ENCODE data around the gene CDC37.

Gene CDC37

DNA sequence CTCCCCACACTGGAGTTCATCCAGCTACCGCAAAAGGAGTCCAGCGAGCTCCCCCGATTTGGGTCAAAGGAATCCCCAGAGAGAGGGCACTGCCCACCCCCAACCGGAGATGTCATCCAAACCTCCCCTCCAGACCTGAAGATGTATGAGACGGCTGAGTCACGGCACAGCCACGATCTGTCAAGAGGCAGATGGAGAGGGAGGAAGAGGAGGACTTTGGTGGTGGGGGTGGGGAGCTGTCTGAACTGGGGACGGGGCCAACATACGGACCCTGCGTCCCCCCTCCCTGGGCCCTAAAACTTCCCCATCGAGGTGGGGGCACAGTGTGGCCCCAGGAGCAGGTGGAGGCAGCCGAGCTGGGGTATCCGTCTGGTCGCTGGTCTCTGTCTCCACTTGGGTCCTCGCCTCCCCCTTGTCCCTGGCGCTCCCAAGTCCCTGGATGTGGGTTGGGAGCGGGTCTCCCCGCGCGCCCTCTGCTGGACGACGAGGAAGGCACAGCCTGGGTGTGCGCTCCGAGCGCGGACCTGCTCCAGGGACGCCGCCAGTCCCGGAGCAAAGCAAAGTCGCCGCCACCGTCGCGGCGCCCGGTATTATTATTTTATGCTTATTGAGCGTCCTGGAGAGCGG lies 20.8 kb upstream of the CDC37 start:
- H3K36me3 ChIP-seq (ENCODE audit: control insufficient read depth, insufficient read depth, low read length): no peaks in the 10 kb centered on the region
- H3K27me3 ChIP-seq (ENCODE audit: control insufficient read depth, insufficient read depth, low read length): no peaks in the 10 kb centered on the region
- H2AFZ ChIP-seq: peak overlapping the region; percentile 65
- H3K4me2 ChIP-seq (ENCODE audit: low read length): peak overlapping the region; percentile 66
- peak overlapping the region; percentile 23 for H3K4me3 ChIP-seq (ENCODE audit: low read depth, low read length)
- H3K27ac ChIP-seq: no peak overlapping the region
- peaks cover 3% of the 10 kb centered on the region for H3K4me1 ChIP-seq
- H3K79me2 ChIP-seq: no peaks in the 10 kb centered on the region
- no peaks in the 10 kb centered on the region for H3K9me3 ChIP-seq (ENCODE audit: control insufficient read depth, low read length)
- H3K9ac ChIP-seq: no peak overlapping the region
- TF ChIP-seq, protein P1, sequence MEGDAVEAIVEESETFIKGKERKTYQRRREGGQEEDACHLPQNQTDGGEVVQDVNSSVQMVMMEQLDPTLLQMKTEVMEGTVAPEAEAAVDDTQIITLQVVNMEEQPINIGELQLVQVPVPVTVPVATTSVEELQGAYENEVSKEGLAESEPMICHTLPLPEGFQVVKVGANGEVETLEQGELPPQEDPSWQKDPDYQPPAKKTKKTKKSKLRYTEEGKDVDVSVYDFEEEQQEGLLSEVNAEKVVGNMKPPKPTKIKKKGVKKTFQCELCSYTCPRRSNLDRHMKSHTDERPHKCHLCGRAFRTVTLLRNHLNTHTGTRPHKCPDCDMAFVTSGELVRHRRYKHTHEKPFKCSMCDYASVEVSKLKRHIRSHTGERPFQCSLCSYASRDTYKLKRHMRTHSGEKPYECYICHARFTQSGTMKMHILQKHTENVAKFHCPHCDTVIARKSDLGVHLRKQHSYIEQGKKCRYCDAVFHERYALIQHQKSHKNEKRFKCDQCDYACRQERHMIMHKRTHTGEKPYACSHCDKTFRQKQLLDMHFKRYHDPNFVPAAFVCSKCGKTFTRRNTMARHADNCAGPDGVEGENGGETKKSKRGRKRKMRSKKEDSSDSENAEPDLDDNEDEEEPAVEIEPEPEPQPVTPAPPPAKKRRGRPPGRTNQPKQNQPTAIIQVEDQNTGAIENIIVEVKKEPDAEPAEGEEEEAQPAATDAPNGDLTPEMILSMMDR (IDR thresholded peaks at IDR 0.05): peak; percentile 93

DNA sequence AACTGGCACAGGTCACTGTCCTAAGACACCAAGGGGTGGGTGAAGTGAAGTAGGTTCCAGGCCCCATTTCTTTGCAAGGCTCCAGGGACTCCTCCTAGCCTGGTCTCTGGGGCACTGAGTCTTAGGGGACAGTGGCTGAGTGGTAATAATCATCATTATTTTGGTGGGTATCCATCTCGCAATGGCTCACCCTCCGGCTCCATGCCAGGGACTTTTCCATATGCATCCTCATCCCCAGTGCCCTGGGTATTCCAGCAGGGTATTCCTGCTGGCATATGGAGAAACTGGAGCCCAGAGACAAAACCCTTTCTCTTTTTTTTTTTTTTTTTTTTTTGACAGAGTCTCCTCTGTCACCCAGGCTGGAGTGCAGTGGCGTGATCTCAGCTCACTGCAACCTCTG lies 19.5 kb upstream of the CDC37 start:
- H3K9me3 ChIP-seq (ENCODE audit: control insufficient read depth, low read length): no peaks in the 10 kb centered on the region
- H3K4me2 ChIP-seq (ENCODE audit: low read length): no peak overlapping the region
- no peak overlapping the region for H3K27ac ChIP-seq
- TF ChIP-seq, protein P1 (IDR thresholded peaks at IDR 0.05): no peak
- no peaks in the 10 kb centered on the region for H3K27me3 ChIP-seq (ENCODE audit: control insufficient read depth, insufficient read depth, low read length)
- H2AFZ ChIP-seq: no peak overlapping the region
- no peak overlapping the region for H3K4me3 ChIP-seq (ENCODE audit: low read depth, low read length)
- no peak overlapping the region for H3K9ac ChIP-seq
- no peaks in the 10 kb centered on the region for H3K36me3 ChIP-seq (ENCODE audit: control insufficient read depth, insufficient read depth, low read length)
- H3K4me1 ChIP-seq: peaks cover 7% of the 10 kb centered on the region
- no peaks in the 10 kb centered on the region for H3K79me2 ChIP-seq

DNA sequence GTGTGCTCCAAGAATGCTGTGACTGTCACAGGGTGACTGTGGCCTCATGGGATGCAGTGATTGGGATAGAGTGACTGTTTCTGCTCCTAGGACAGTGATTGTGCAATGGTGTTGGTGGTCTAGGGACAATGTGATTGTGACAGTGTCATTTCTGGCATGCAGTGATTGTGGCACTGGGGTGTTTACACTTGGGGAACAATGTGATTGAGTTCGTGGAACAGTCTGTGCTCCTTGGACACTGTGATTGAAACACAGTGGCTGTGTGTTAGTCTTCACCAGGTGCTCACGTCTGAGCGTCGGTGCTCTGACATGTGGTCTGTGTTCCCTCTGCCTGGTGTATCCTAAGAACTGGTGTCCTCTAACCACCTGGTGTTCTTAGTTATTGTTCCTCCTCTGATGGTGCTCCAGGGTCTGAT lies 18.7 kb upstream of the CDC37 start:
- Histone ChIP-seq H3K9me3 (ENCODE audit: control insufficient read depth, low read length) (no peaks in the 10 kb centered on the region), H3K27ac (no peak overlapping the region), H3K27me3 (ENCODE audit: control insufficient read depth, insufficient read depth, low read length) (no peaks in the 10 kb centered on the region), H3K4me2 (ENCODE audit: low read length) (no peak overlapping the region), H3K4me3 (ENCODE audit: low read depth, low read length) (no peak overlapping the region), H3K36me3 (ENCODE audit: control insufficient read depth, insufficient read depth, low read length) (no peaks in the 10 kb centered on the region), H2AFZ (no peak overlapping the region), H3K4me1 (peaks cover 12% of the 10 kb centered on the region), H3K9ac (no peak overlapping the region), H3K79me2 (no peaks in the 10 kb centered on the region)
- TF ChIP-seq, protein P1 (IDR thresholded peaks at IDR 0.05): no peak

DNA sequence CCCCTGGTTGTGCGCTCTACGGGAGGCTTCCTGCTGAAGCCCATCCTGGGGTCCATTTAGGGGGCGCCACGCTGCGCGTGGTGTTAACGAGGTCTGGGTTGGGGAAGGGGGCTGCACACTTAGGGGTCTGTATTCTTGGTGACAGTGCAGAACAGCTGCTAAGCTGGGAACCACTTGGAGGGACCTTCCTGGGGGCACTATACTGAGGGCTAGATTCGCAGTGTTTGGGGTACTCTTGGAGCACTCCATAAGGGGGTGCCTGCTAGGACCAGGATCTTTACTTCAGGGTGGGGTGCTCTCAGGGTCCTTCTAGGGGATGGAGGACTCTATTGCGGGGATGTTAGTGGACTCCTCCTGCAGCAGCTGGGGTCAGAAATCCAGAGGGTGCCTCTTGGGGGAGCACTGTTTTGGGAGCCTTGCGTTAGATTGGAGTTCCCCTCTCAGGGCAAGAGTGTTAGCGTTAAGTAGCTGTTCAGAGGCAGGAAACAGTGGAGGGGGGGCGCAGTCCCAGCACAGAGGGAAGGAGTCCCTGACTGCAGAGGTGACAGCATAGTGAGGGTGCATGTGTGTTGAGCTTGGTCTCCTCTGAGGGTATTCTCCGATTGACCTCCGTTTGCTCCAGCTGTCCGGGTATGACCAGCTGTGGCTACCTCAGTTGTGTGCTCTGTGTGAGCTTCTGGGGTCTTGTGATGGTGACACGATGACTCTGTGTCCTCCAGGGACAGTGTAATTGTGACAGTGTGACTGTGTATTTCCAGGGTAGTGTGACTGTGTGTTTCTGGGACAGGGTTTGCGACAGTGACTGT lies 18.1 kb upstream of the CDC37 start:
- peaks cover 18% of the 10 kb centered on the region for H3K4me1 ChIP-seq
- H3K4me2 ChIP-seq (ENCODE audit: low read length): no peak overlapping the region
- no peaks in the 10 kb centered on the region for H3K27me3 ChIP-seq (ENCODE audit: control insufficient read depth, insufficient read depth, low read length)
- no peaks in the 10 kb centered on the region for H3K9me3 ChIP-seq (ENCODE audit: control insufficient read depth, low read length)
- H3K4me3 ChIP-seq (ENCODE audit: low read depth, low read length): no peak overlapping the region
- H3K9ac ChIP-seq: no peak overlapping the region
- no peak overlapping the region for H2AFZ ChIP-seq
- TF ChIP-seq, protein P1 (IDR thresholded peaks at IDR 0.05): no peak
- H3K79me2 ChIP-seq: no peaks in the 10 kb centered on the region
- H3K36me3 ChIP-seq (ENCODE audit: control insufficient read depth, insufficient read depth, low read length): no peaks in the 10 kb centered on the region
- no peak overlapping the region for H3K27ac ChIP-seq
